GM19193 (cell line): Measurements from ENCODE around the gene PPM1H.

Source experiments
- POLR2A ChIP-seq: IDR thresholded peaks from 4 replicates; pipeline ENCODE4 v1.6.1; 2011; ENCODE audit not compliant: insufficient read depth, insufficient read length; ENCODE audit errors: extremely low read depth

Gene PPM1H

DNA sequence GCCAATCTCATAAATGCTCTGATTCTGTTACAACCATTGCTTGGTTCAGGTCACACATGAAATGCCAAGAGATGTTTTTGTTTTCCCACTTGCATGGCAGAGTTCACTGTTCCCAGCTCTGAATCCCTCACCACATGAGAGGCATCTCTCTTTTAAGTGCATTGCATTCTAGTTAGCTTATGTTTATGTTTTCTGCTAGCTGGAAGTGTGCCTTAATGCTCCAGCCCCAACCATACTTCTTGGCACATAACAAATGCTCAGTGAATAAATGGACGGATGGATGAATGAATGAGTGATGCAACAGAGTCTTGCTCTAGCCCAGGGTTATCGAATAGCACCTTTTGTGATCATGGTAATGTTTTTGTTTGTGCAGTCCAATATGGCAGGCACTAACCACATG, 197.3 kb downstream of the PPM1H start:
- TF ChIP-seq POLR2A, result no peak

- TF ChIP-seq POLR2A, result no peak
Measured at GRCh38 chr12:62737188-62737587, 197.8 kb downstream of the PPM1H start.

GRCh38 chr12:62736596-62736995, 198.4 kb downstream of the PPM1H start:
- TF ChIP-seq POLR2A, result no peak

- no peak for TF ChIP-seq POLR2A
Measured at GRCh38 chr12:62732861-62733427, 202.0 kb downstream of the PPM1H start.

GRCh38 chr12:62731055-62731820, 203.7 kb downstream of the PPM1H start:
- TF ChIP-seq POLR2A, result no peak

GRCh38 chr12:62730649-62731048, 204.3 kb downstream of the PPM1H start:
- no peak for TF ChIP-seq POLR2A

DNA sequence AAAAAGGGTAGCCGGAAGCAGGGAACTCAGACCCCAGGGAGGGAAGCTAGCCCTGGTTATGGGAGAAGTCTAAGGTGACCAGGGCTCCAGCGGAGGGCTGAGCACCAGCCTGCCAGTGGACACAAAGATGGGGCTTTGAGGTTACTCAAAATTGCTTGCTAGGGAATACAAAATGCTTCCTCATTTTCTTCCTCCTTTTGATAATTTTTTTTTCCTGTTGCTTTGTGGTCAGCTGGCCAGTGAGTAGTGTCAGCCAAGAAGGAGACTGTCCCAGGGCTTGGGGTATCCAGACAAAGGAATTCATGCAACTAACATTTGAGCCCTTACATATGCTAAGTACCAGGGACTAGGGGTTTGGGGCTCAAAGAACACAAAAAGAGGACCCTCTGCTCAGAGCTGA, 206.2 kb downstream of the PPM1H start:
- no peak for TF ChIP-seq POLR2A

- no peak for TF ChIP-seq POLR2A
Measured at GRCh38 chr12:62726471-62726980, 208.4 kb downstream of the PPM1H start.

- TF ChIP-seq POLR2A, result no peak
Measured at GRCh38 chr12:62725781-62726180, 209.2 kb downstream of the PPM1H start.

- TF ChIP-seq POLR2A, result no peak
Measured at GRCh38 chr12:62724947-62725451, 210.0 kb downstream of the PPM1H start.

DNA sequence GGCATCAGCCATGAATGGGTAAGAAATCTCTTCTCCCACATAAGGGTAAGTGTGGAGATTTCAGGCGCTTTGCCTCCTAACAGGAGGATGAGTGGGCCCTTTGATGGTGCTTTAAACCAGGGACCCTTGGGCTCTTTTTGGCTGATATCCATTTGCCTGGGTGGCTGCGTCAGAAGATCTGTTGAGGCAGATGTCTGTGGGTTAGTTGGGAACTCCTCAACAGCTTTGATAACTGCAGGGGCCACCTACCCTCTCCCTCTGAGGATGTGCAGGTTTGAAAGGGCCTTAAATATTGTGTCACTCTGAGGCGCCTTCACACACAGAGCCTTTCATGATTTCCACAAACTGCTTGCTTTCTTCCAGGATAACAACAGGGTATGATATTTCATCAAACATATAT, 210.7 kb downstream of the PPM1H start:
- TF ChIP-seq POLR2A, result no peak

DNA sequence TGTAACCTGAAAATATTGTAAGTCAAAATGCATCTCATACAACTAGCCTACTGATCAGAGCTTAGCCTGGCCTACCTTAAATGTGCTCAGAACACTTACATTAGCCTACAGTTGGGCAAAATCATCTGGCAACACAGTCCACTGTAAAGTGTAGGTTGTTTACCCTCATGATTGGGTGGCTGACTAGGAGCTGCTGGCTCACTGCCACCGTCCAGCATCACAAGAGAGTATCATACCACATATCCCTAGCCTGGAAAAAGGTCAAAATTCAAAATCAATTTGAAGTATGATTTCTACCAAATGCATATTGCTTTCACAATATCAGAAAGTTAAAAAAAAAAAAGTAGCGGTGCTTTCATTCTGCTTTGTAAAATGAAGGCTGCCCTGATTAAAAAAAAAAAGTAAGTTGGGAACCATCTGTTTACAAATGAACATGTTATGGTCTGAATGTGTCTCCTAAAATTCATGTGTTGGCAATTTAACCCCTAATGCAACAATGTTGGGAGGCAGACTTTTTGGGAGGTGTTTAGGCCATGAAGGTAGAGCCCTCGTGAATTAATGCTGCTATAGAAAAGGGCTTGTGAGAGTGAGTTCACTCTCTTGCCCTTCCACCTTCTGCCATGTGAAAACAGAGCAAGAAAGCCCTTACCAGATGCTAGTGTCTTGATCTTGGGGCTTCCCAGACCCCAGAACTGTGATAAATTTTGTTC, 211.8 kb downstream of the PPM1H start:
- TF ChIP-seq POLR2A, result no peak

- no peak for TF ChIP-seq POLR2A
Measured at GRCh38 chr12:62720661-62721330, 214.2 kb downstream of the PPM1H start.

GRCh38 chr12:62720025-62720424, 214.9 kb downstream of the PPM1H start:
- TF ChIP-seq POLR2A, result no peak
